Measurements from ENCODE around the gene ZNF75A.

The ZNF75A gene

DNA sequence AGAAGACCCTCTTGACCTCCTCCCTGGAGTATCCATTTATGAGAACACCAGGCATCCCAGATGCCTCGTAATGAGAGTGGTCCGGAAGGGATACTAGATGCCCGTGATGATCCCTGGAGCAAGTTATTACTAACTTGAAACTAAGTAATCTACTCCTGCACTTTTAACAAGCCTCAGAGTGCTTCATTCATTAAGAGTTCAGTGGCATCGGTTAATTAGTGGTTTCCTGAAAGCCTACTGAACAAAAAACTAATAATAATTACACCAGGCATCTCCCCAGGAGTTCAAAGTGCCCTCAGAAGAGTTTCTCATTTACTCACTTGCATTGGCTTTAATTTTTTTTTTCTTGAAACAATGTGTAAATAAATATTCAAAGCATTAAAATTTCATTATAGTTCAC, 22.2 kb downstream of the ZNF75A start:
- no peak overlapping the region for H3K27ac ChIP-seq
- TF ChIP-seq, protein P1, sequence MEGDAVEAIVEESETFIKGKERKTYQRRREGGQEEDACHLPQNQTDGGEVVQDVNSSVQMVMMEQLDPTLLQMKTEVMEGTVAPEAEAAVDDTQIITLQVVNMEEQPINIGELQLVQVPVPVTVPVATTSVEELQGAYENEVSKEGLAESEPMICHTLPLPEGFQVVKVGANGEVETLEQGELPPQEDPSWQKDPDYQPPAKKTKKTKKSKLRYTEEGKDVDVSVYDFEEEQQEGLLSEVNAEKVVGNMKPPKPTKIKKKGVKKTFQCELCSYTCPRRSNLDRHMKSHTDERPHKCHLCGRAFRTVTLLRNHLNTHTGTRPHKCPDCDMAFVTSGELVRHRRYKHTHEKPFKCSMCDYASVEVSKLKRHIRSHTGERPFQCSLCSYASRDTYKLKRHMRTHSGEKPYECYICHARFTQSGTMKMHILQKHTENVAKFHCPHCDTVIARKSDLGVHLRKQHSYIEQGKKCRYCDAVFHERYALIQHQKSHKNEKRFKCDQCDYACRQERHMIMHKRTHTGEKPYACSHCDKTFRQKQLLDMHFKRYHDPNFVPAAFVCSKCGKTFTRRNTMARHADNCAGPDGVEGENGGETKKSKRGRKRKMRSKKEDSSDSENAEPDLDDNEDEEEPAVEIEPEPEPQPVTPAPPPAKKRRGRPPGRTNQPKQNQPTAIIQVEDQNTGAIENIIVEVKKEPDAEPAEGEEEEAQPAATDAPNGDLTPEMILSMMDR (IDR thresholded peaks at IDR 0.05): no peak
- TF ChIP-seq ZFX (IDR thresholded peaks at IDR 0.05; ENCODE audit: borderline replicate concordance): no peak

DNA sequence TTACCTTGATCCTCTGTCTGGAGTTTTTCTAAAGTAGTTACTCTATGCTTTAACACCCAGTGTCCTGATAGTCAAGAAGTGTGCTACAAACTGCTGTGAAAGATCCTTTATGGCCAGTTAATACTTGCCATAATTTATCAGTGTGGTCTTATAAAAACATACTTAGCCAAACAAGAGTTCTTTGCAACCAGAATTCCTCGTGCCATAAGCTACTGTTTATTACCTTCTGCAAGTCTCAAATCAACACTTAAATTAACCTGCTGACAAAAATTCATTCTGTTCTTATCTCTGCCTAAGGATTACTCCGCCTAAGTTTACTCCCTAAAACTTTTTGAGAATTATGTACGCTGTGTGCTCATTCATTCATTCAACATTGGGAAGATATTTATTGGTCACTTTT, 22.8 kb downstream of the ZNF75A start:
- no peak overlapping the region for H3K27ac ChIP-seq
- no peak for TF ChIP-seq ZFX (IDR thresholded peaks at IDR 0.05; ENCODE audit: borderline replicate concordance)
- TF ChIP-seq, protein P1 (IDR thresholded peaks at IDR 0.05): no peak

DNA sequence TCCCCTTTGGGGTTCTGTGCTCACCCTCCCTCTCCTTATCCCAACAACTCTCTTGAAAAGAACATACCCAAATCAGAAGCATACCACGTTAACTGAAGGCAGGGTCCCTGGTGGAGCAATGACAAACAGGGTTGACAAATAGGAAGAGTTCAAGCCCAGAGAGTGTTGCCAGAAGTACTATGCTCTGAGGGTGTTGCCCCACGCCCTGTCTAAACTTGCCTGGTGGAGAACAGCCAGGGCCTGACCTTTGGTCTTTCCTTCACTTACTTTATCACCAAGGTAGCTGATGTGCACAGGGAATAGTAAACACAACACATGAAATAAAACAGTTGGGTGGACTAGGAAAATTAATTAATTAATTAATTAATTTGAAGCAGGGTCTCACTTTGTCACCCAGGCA, 23.3 kb downstream of the ZNF75A start:
- TF ChIP-seq, protein P1 (IDR thresholded peaks at IDR 0.05): no peak
- no peak for TF ChIP-seq ZFX (IDR thresholded peaks at IDR 0.05; ENCODE audit: borderline replicate concordance)
- H3K27ac ChIP-seq: no peak overlapping the region

DNA sequence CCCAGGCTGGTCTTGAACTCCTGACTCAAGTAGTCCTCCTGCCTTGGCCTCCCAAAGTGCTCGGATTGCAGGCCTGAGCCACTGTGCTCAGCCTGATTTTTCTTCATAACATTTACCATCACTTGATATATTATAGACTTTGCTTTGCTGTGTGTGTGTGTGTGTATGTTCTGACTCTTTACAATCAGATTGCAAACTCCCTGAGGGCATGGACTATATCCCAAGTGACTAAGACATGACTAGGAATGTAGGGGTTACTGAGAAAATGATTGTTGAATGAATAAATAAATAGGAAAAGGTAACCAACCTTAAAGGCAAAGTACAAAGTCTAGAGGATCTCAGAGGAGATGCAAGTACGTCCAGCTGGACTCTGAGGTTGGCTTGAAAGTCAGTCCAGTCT, 40.7 kb downstream of the ZNF75A start:
- H3K27ac ChIP-seq: no peak overlapping the region
- TF ChIP-seq ZFX (IDR thresholded peaks at IDR 0.05; ENCODE audit: borderline replicate concordance): no peak
- TF ChIP-seq, protein P1 (IDR thresholded peaks at IDR 0.05): no peak

- no peak overlapping the region for H3K27ac ChIP-seq
- no peak for TF ChIP-seq ZFX (IDR thresholded peaks at IDR 0.05; ENCODE audit: borderline replicate concordance)
- TF ChIP-seq, protein P1 (IDR thresholded peaks at IDR 0.05): no peak
Measured at GRCh38 chr16:3347586-3347985, 42.3 kb downstream of the ZNF75A start.

DNA sequence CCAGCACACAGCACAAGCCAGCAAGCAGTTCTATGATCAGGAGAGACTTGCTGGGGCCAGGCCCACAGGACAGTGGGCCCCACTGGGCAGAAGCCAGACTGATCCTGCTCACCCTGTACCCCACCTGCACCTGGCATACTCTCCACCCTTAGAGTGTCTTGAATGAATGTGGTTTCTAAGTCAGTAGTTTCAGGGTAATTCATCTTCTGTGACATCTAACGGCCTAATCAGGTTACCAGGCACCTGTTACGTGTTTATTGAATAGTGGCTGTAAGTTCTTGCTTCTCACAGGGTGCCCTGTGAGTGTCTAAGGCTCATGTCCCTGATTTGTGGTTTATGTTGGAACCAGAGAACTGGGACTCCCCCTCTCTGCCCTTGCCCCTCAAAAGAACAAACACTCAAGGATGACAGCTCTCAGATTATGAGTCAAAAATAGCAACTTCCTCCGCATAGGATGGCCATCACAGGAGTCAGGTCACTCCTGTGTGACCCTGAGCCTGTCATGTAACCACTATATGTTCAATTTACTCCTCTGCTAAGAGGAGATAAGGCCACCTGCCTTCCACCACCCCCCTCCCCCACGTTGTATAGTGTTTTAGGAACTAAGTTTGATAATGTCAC, 43.4 kb downstream of the ZNF75A start:
- TF ChIP-seq, protein P1 (IDR thresholded peaks at IDR 0.05): no peak
- no peak for TF ChIP-seq ZFX (IDR thresholded peaks at IDR 0.05; ENCODE audit: borderline replicate concordance)

GRCh38 chr16:3349175-3349574, 43.9 kb downstream of the ZNF75A start:
- no peak overlapping the region for H3K27ac ChIP-seq
- no peak for TF ChIP-seq ZFX (IDR thresholded peaks at IDR 0.05; ENCODE audit: borderline replicate concordance)
- TF ChIP-seq, protein P1 (IDR thresholded peaks at IDR 0.05): no peak

More for the DNA sequence above, 43.4 kb downstream of the ZNF75A start:
- no peak overlapping the region for H3K27ac ChIP-seq
